Testis (tissue), 2 donors: ENCODE data around the gene DCHS2.

Source experiments
- POLR2A ChIP-seq: fragments of 450-650 bp; IDR thresholded peaks from one replicate; pipeline ENCODE4 v1.6.1; 2017; ENCODE audit warnings: antibody characterized with exemption, mild to moderate bottlenecking, moderate library complexity
- TF ChIP-seq, protein P1 (sequence below), 3 experiments: fragments of 450-650 bp in 2 of 3; fragments of 200-600 bp in 1 of 3; sonication (generic) in 1 of 3; IDR thresholded peaks; one replicate each; pipeline ENCODE4 v1.5.1; 2016 to 2019; ENCODE audit warnings: antibody characterized with exemption in 3 of 3, mild to moderate bottlenecking in 2 of 3, moderate library complexity in 1 of 3

- TF ChIP-seq, protein P1, sequence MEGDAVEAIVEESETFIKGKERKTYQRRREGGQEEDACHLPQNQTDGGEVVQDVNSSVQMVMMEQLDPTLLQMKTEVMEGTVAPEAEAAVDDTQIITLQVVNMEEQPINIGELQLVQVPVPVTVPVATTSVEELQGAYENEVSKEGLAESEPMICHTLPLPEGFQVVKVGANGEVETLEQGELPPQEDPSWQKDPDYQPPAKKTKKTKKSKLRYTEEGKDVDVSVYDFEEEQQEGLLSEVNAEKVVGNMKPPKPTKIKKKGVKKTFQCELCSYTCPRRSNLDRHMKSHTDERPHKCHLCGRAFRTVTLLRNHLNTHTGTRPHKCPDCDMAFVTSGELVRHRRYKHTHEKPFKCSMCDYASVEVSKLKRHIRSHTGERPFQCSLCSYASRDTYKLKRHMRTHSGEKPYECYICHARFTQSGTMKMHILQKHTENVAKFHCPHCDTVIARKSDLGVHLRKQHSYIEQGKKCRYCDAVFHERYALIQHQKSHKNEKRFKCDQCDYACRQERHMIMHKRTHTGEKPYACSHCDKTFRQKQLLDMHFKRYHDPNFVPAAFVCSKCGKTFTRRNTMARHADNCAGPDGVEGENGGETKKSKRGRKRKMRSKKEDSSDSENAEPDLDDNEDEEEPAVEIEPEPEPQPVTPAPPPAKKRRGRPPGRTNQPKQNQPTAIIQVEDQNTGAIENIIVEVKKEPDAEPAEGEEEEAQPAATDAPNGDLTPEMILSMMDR (IDR thresholded peaks at IDR 0.05) = no peak
- TF ChIP-seq POLR2A = no peak
Observed at GRCh38 chr4:154389148-154389547, 102.5 kb downstream of the DCHS2 start.
